Measurements from ENCODE around the gene SEMA4F. TPM values are rescaled to one million over a fixed set of nuclear protein-coding genes. Genes with fewer than 3 reads are reported as not detected.

SEMA4F gene
- total and polyA plus RNA-seq, 2 donors: 2.5 to 3.5 TPM

DNA sequence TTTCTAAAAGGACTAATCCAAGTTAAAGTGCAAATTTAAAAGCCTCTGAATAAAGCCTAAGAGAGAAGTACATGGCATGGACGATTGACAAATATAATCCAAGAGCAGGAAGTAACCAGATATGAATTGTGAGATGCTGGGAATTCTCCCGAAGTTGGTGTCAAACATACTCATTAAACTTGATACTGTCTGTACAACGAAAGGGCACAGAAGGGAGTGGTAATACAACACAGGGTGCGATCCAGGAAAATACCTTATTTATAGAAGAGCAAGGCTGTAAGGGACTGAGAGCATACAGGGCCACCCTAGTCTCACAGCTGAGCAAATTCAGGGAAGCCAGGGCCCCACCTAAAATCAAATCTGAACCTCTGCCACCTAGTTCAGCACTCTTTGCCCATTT lies 41.6 kb downstream of the SEMA4F start:
- H3K27ac ChIP-seq (ENCODE audit: low read depth in 1 of 2, low read length in 1 of 2): no peak overlapping the region
- peaks cover 0 to 4% of the 10 kb centered on the region in 2 donors for H3K4me1 ChIP-seq (ENCODE audit: control insufficient read depth in 2 of 2, insufficient read depth in 2 of 2, low read length in 2 of 2)
- DNase-seq (ENCODE audit: low read depth in 6 of 9, low spot score in 9 of 9): no peak
- WGBS: 92% methylated on average over 4 of the region's 4 CpGs
- no peaks in the 10 kb centered on the region for H3K9me3 ChIP-seq (ENCODE audit: control insufficient read depth in 2 of 2, insufficient read depth in 1 of 2, low read length in 1 of 2)
- no peaks in the 10 kb centered on the region for H3K27me3 ChIP-seq (ENCODE audit: control insufficient read depth in 2 of 2, insufficient read depth in 1 of 2, low read length in 1 of 2)
- H3K36me3 ChIP-seq (ENCODE audit: control insufficient read depth in 2 of 2, insufficient read depth in 2 of 2, low read length in 1 of 2): no peaks in the 10 kb centered on the region
- no peak overlapping the region for H3K4me3 ChIP-seq (ENCODE audit: low read length in 2 of 2)

- H3K9me3 ChIP-seq (ENCODE audit: control insufficient read depth in 2 of 2, insufficient read depth in 1 of 2, low read length in 1 of 2): no peaks in the 10 kb centered on the region
- no peak for DNase-seq (ENCODE audit: low read depth in 6 of 9, low spot score in 9 of 9)
- H3K4me3 ChIP-seq (ENCODE audit: low read length in 2 of 2): no peak overlapping the region
- H3K27me3 ChIP-seq (ENCODE audit: control insufficient read depth in 2 of 2, insufficient read depth in 1 of 2, low read length in 1 of 2): no peaks in the 10 kb centered on the region
- 94% methylated on average over 2 of the region's 2 CpGs for WGBS
- H3K4me1 ChIP-seq (ENCODE audit: control insufficient read depth in 2 of 2, insufficient read depth in 2 of 2, low read length in 2 of 2): peaks cover 0 to 4% of the 10 kb centered on the region in 2 donors
- H3K36me3 ChIP-seq (ENCODE audit: control insufficient read depth in 2 of 2, insufficient read depth in 2 of 2, low read length in 1 of 2): no peaks in the 10 kb centered on the region
- H3K27ac ChIP-seq (ENCODE audit: low read depth in 1 of 2, low read length in 1 of 2): no peak overlapping the region
Observed at GRCh38 chr2:74696829-74697228, 42.8 kb downstream of the SEMA4F start.

DNA sequence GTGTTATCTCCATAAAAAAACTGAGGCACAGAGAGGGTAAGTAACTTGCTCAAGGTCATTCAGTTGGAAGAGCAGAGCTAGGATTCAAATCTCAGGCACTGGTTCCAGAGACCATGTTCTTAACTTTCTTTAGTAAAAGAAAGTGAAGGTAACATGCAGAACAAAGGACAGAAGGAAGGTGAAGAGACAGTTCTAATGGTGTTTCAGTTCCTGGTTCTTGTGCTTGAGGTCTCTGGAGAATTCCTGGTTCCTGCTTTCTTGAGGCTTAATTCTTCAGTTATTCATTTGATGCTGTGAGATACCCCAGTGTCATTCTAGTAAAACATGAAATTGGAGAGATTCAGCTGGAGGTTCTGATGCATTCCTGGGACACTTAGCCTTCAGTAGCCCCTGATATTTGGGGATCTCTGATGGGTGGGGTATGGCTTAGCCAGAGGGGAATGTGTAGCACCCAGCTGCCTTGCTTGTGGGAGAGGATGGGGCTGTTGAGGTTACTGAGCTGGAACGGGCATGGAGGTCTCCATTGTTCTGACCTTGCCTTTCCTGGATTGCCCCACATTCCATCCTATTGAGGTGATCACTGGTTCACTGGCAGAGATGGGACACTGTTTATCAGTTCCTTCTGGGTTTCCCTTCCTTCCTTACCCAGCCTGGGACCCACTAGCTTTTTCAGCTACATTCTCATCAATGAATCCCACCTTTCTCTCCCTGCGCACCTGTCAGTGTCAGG lies 46.8 kb downstream of the SEMA4F start:
- no peaks in the 10 kb centered on the region for H3K4me1 ChIP-seq (ENCODE audit: control insufficient read depth in 2 of 2, insufficient read depth in 2 of 2, low read length in 2 of 2)
- no peak for DNase-seq (ENCODE audit: low read depth in 6 of 9, low spot score in 9 of 9)
- no peak overlapping the region for H3K27ac ChIP-seq (ENCODE audit: low read depth in 1 of 2, low read length in 1 of 2)
- H3K9me3 ChIP-seq (ENCODE audit: control insufficient read depth in 2 of 2, insufficient read depth in 1 of 2, low read length in 1 of 2): no peaks in the 10 kb centered on the region
- H3K4me3 ChIP-seq (ENCODE audit: low read length in 2 of 2): no peak overlapping the region
- no peaks in the 10 kb centered on the region for H3K36me3 ChIP-seq (ENCODE audit: control insufficient read depth in 2 of 2, insufficient read depth in 2 of 2, low read length in 1 of 2)
- no peaks in the 10 kb centered on the region for H3K27me3 ChIP-seq (ENCODE audit: control insufficient read depth in 2 of 2, insufficient read depth in 1 of 2, low read length in 1 of 2)
- WGBS: 94% methylated on average over 2 of the region's 2 CpGs

- WGBS: 93% methylated on average over 4 of the region's 4 CpGs
- H3K4me1 ChIP-seq (ENCODE audit: control insufficient read depth in 2 of 2, insufficient read depth in 2 of 2, low read length in 2 of 2): no peaks in the 10 kb centered on the region
- DNase-seq (ENCODE audit: low read depth in 6 of 9, low spot score in 9 of 9): no peak
Observed at GRCh38 chr2:74702001-74702715, 48.1 kb downstream of the SEMA4F start.

GRCh38 chr2:74703373-74703772 lies 49.3 kb downstream of the SEMA4F start:
- H3K4me1 ChIP-seq (ENCODE audit: control insufficient read depth in 2 of 2, insufficient read depth in 2 of 2, low read length in 2 of 2): no peaks in the 10 kb centered on the region
- WGBS: 93% methylated on average over 6 of the region's 6 CpGs
- DNase-seq (ENCODE audit: low read depth in 6 of 9, low spot score in 9 of 9): no peak
- no peaks in the 10 kb centered on the region for H3K27me3 ChIP-seq (ENCODE audit: control insufficient read depth in 2 of 2, insufficient read depth in 1 of 2, low read length in 1 of 2)
- H3K27ac ChIP-seq (ENCODE audit: low read depth in 1 of 2, low read length in 1 of 2): no peak overlapping the region
- no peak overlapping the region for H3K4me3 ChIP-seq (ENCODE audit: low read length in 2 of 2)
- no peaks in the 10 kb centered on the region for H3K36me3 ChIP-seq (ENCODE audit: control insufficient read depth in 2 of 2, insufficient read depth in 2 of 2, low read length in 1 of 2)
- no peaks in the 10 kb centered on the region for H3K9me3 ChIP-seq (ENCODE audit: control insufficient read depth in 2 of 2, insufficient read depth in 1 of 2, low read length in 1 of 2)

More at GRCh38 chr2:74702001-74702715, 48.1 kb downstream of the SEMA4F start:
- no peaks in the 10 kb centered on the region for H3K9me3 ChIP-seq (ENCODE audit: control insufficient read depth in 2 of 2, insufficient read depth in 1 of 2, low read length in 1 of 2)
- no peak overlapping the region for H3K27ac ChIP-seq (ENCODE audit: low read depth in 1 of 2, low read length in 1 of 2)
- H3K4me3 ChIP-seq (ENCODE audit: low read length in 2 of 2): no peak overlapping the region
- H3K27me3 ChIP-seq (ENCODE audit: control insufficient read depth in 2 of 2, insufficient read depth in 1 of 2, low read length in 1 of 2): no peaks in the 10 kb centered on the region
- no peaks in the 10 kb centered on the region for H3K36me3 ChIP-seq (ENCODE audit: control insufficient read depth in 2 of 2, insufficient read depth in 2 of 2, low read length in 1 of 2)

DNA sequence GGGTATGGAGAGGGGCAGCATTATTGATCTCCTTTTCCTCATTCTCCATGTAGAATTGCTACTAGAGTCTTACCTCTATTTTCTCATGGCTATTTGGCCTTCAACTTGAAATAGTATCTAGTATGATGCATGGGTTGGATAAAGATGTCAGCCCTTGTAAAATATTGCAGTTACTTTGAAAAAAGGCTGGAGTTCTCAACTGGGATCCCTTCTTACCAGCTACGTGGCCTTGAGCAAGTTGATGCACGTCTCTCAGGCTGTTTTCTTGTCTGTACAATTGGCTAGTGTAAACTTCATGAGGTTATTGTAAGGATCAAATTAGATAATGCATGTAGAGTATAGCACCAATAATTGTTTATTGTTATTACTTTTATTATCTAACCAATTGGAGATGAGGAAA lies 50.2 kb downstream of the SEMA4F start:
- H3K36me3 ChIP-seq (ENCODE audit: control insufficient read depth in 2 of 2, insufficient read depth in 2 of 2, low read length in 1 of 2): no peaks in the 10 kb centered on the region
- no peak for DNase-seq (ENCODE audit: low read depth in 6 of 9, low spot score in 9 of 9)
- 94% methylated on average over 2 of the region's 2 CpGs for WGBS
- no peaks in the 10 kb centered on the region for H3K4me1 ChIP-seq (ENCODE audit: control insufficient read depth in 2 of 2, insufficient read depth in 2 of 2, low read length in 2 of 2)
- H3K9me3 ChIP-seq (ENCODE audit: control insufficient read depth in 2 of 2, insufficient read depth in 1 of 2, low read length in 1 of 2): no peaks in the 10 kb centered on the region
- no peak overlapping the region for H3K27ac ChIP-seq (ENCODE audit: low read depth in 1 of 2, low read length in 1 of 2)
- H3K4me3 ChIP-seq (ENCODE audit: low read length in 2 of 2): no peak overlapping the region
- H3K27me3 ChIP-seq (ENCODE audit: control insufficient read depth in 2 of 2, insufficient read depth in 1 of 2, low read length in 1 of 2): no peaks in the 10 kb centered on the region

GRCh38 chr2:74706741-74707140 lies 52.7 kb downstream of the SEMA4F start:
- no peak overlapping the region for H3K27ac ChIP-seq (ENCODE audit: low read depth in 1 of 2, low read length in 1 of 2)
- DNase-seq (ENCODE audit: low read depth in 6 of 9, low spot score in 9 of 9): no peak
- no peaks in the 10 kb centered on the region for H3K27me3 ChIP-seq (ENCODE audit: control insufficient read depth in 2 of 2, insufficient read depth in 1 of 2, low read length in 1 of 2)
- no peak overlapping the region for H3K4me3 ChIP-seq (ENCODE audit: low read length in 2 of 2)
- no peaks in the 10 kb centered on the region for H3K9me3 ChIP-seq (ENCODE audit: control insufficient read depth in 2 of 2, insufficient read depth in 1 of 2, low read length in 1 of 2)
- no peaks in the 10 kb centered on the region for H3K36me3 ChIP-seq (ENCODE audit: control insufficient read depth in 2 of 2, insufficient read depth in 2 of 2, low read length in 1 of 2)
- H3K4me1 ChIP-seq (ENCODE audit: control insufficient read depth in 2 of 2, insufficient read depth in 2 of 2, low read length in 2 of 2): no peaks in the 10 kb centered on the region

GRCh38 chr2:74707837-74708236 lies 53.8 kb downstream of the SEMA4F start:
- no peaks in the 10 kb centered on the region for H3K36me3 ChIP-seq (ENCODE audit: control insufficient read depth in 2 of 2, insufficient read depth in 2 of 2, low read length in 1 of 2)
- H3K27me3 ChIP-seq (ENCODE audit: control insufficient read depth in 2 of 2, insufficient read depth in 1 of 2, low read length in 1 of 2): no peaks in the 10 kb centered on the region
- H3K4me1 ChIP-seq (ENCODE audit: control insufficient read depth in 2 of 2, insufficient read depth in 2 of 2, low read length in 2 of 2): no peaks in the 10 kb centered on the region
- H3K4me3 ChIP-seq (ENCODE audit: low read length in 2 of 2): no peak overlapping the region
- H3K27ac ChIP-seq (ENCODE audit: low read depth in 1 of 2, low read length in 1 of 2): no peak overlapping the region
- H3K9me3 ChIP-seq (ENCODE audit: control insufficient read depth in 2 of 2, insufficient read depth in 1 of 2, low read length in 1 of 2): no peaks in the 10 kb centered on the region
- WGBS: 98% methylated on average over 3 of the region's 3 CpGs
- no peak for DNase-seq (ENCODE audit: low read depth in 6 of 9, low spot score in 9 of 9)

GRCh38 chr2:74708296-74708695 lies 54.2 kb downstream of the SEMA4F start:
- H3K27ac ChIP-seq (ENCODE audit: low read depth in 1 of 2, low read length in 1 of 2): no peak overlapping the region
- DNase-seq (ENCODE audit: low read depth in 6 of 9, low spot score in 9 of 9): no peak
- H3K4me1 ChIP-seq (ENCODE audit: control insufficient read depth in 2 of 2, insufficient read depth in 2 of 2, low read length in 2 of 2): no peaks in the 10 kb centered on the region
- H3K9me3 ChIP-seq (ENCODE audit: control insufficient read depth in 2 of 2, insufficient read depth in 1 of 2, low read length in 1 of 2): no peaks in the 10 kb centered on the region
- H3K36me3 ChIP-seq (ENCODE audit: control insufficient read depth in 2 of 2, insufficient read depth in 2 of 2, low read length in 1 of 2): no peaks in the 10 kb centered on the region
- H3K4me3 ChIP-seq (ENCODE audit: low read length in 2 of 2): no peak overlapping the region
- no peaks in the 10 kb centered on the region for H3K27me3 ChIP-seq (ENCODE audit: control insufficient read depth in 2 of 2, insufficient read depth in 1 of 2, low read length in 1 of 2)
